HG02981 (cell line): Measurements from ENCODE around the gene ADCY6.

Experiments
- ATAC-seq: cut with Tn5 transposase; IDR thresholded peaks from one replicate; pipeline ENCODE4 v1.9.1; 2021; ENCODE audit warnings: mild to moderate bottlenecking, moderate library complexity; ENCODE audit not compliant: unreplicated experiment

Gene ADCY6

GRCh38 chr12:48788854-48789775 is at the start of gene ADCY6:
Gene ADCY6, minus strand, starts transcription at chr12:48789089. Its CDS starts 5,655 bp downstream, at chr12:48783434.
- ATAC-seq, result no peak

GRCh38 chr12:48838048-48838447 is 49.2 kb upstream of the ADCY6 start:
- no peak for ATAC-seq

GRCh38 chr12:48832321-48833060 is 43.6 kb upstream of the ADCY6 start:
- ATAC-seq, result no peak

GRCh38 chr12:48831257-48831656 is 42.4 kb upstream of the ADCY6 start:
- ATAC-seq, result no peak

- ATAC-seq, result no peak
Observed at GRCh38 chr12:48828841-48829575, 40.1 kb upstream of the ADCY6 start.

- no peak for ATAC-seq
Observed at GRCh38 chr12:48828293-48828692, 39.4 kb upstream of the ADCY6 start.

- ATAC-seq, result no peak
Observed at GRCh38 chr12:48827513-48828096, 38.7 kb upstream of the ADCY6 start.

GRCh38 chr12:48827026-48827425 is 38.1 kb upstream of the ADCY6 start:
- no peak for ATAC-seq

GRCh38 chr12:48826209-48826855 is 37.4 kb upstream of the ADCY6 start:
- ATAC-seq, result no peak

GRCh38 chr12:48824905-48825304 is 36.0 kb upstream of the ADCY6 start:
- no peak for ATAC-seq

- no peak for ATAC-seq
Observed at GRCh38 chr12:48824112-48824511, 35.2 kb upstream of the ADCY6 start.

- no peak for ATAC-seq
Observed at GRCh38 chr12:48823281-48823680, 34.4 kb upstream of the ADCY6 start.

- ATAC-seq, result no peak
Observed at GRCh38 chr12:48822711-48823110, 33.8 kb upstream of the ADCY6 start.

- no peak for ATAC-seq
Observed at GRCh38 chr12:48822139-48822538, 33.2 kb upstream of the ADCY6 start.

- no peak for ATAC-seq
Observed at GRCh38 chr12:48819986-48820725, 31.3 kb upstream of the ADCY6 start.

GRCh38 chr12:48818831-48819590 is 30.1 kb upstream of the ADCY6 start:
- ATAC-seq, result no peak

GRCh38 chr12:48817873-48818830 is 29.3 kb upstream of the ADCY6 start, which contains the start of gene CACNB3:
Gene CACNB3, plus strand, starts transcription at chr12:48818496. Its CDS starts 434 bp downstream, at chr12:48818930.
- peak; percentile 34 for ATAC-seq
